ENCODE results near the gene INSYN1. TPM values are rescaled to one million over a fixed set of nuclear protein-coding genes. Genes with fewer than 3 reads are reported as not detected.

INSYN1 gene
- total RNA-seq, 3 donors from 2014 or later (not counting 1 experiment from before 2014, with no cell fraction given), result not detected

DNA sequence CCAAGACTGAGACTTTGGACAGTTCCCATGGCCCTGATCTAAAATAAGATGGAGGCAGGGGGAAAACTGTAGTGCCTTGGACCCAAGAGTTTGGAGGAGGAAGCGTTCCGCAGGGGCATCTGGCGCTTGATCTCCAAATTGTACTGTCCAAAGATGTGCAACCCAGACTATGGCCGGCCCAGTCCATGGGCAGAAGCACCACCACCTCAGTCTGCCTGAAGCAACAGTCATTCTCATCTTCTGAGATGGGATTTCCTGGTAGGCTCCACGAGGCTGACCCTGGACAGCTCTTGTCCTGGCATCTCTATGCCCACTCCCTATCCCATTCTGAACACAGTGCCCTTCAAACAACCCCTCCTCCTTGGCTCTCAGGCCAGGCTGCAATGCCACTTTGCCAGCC, 3.6 kb downstream of the INSYN1 start:
- Mint-ChIP-seq H3K4me1 (no peaks in the 10 kb centered on the region), H3K36me3 (no peaks in the 10 kb centered on the region), H3K9me3 (no peaks in the 10 kb centered on the region), H3K4me3 (no peak overlapping the region), H3K27me3 (ENCODE audit: low read depth in 2 of 2) (peaks cover 40 to 53% of the 10 kb centered on the region in 2 donors), H3K27ac (no peak overlapping the region)
- no peaks in the 10 kb centered on the region for H3K36me3 ChIP-seq (ENCODE audit: control insufficient read depth, insufficient read depth, low read length)
- peaks cover 7% of the 10 kb centered on the region for H3K27me3 ChIP-seq (ENCODE audit: control insufficient read depth, insufficient read depth, low read length)
- H3K4me3 ChIP-seq (ENCODE audit: low read length), result no peak overlapping the region
- 83% methylated on average over 5 of the region's 5 CpGs for WGBS (ENCODE audit: insufficient coverage)
- no peaks in the 10 kb centered on the region for H3K9me3 ChIP-seq (ENCODE audit: control insufficient read depth, insufficient read depth, low read length)
- no peak overlapping the region for H3K27ac ChIP-seq (ENCODE audit: low read length)
- ATAC-seq (no peak), DNase-seq (no peak)
- TF ChIP-seq CTCF (IDR thresholded peaks at IDR 0.05), result no peak
- no peaks in the 10 kb centered on the region for H3K4me1 ChIP-seq (ENCODE audit: control insufficient read depth, insufficient read depth, low read length)
- intact Hi-C loops (cut with micrococcal nuclease), result no loop called here

DNA sequence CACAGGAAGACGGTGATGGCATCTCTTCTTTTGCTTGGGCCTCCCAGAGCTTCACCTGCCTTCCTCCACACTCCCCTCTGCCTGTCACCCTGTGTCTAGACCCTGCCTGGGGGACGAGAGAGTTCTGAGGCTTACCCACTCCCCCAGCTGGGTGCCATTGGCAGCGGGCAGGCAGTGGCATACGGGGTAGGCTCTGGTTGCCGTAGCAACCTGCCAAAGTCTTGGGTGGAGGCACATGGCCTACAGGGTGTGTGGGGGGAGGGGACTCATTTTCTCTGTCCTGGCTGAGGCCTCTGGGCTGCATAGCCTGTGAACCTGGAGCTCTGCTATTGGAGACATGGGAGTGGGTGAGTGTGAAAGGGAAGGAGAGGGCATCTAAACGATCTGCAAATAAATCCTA, 4.4 kb downstream of the INSYN1 start:
- DNase-seq (no peak), ATAC-seq (no peak)
- 73% methylated on average over 6 of the region's 6 CpGs for WGBS (ENCODE audit: insufficient coverage)
- Mint-ChIP-seq H3K27me3 (ENCODE audit: low read depth in 2 of 2) (peaks cover 34 to 45% of the 10 kb centered on the region in 2 donors), H3K4me3 (no peak overlapping the region), H3K27ac (no peak overlapping the region), H3K9me3 (no peaks in the 10 kb centered on the region), H3K36me3 (no peaks in the 10 kb centered on the region), H3K4me1 (no peaks in the 10 kb centered on the region)
- H3K9me3 ChIP-seq (ENCODE audit: control insufficient read depth, insufficient read depth, low read length), result no peaks in the 10 kb centered on the region
- no peaks in the 10 kb centered on the region for H3K36me3 ChIP-seq (ENCODE audit: control insufficient read depth, insufficient read depth, low read length)
- H3K4me3 ChIP-seq (ENCODE audit: low read length), result no peak overlapping the region
- H3K27ac ChIP-seq (ENCODE audit: low read length), result no peak overlapping the region
- TF ChIP-seq CTCF (IDR thresholded peaks at IDR 0.05), result no peak
- intact Hi-C loops (cut with micrococcal nuclease), result no loop called here
- H3K27me3 ChIP-seq (ENCODE audit: control insufficient read depth, insufficient read depth, low read length), result peaks cover 7% of the 10 kb centered on the region
- H3K4me1 ChIP-seq (ENCODE audit: control insufficient read depth, insufficient read depth, low read length), result no peaks in the 10 kb centered on the region

DNA sequence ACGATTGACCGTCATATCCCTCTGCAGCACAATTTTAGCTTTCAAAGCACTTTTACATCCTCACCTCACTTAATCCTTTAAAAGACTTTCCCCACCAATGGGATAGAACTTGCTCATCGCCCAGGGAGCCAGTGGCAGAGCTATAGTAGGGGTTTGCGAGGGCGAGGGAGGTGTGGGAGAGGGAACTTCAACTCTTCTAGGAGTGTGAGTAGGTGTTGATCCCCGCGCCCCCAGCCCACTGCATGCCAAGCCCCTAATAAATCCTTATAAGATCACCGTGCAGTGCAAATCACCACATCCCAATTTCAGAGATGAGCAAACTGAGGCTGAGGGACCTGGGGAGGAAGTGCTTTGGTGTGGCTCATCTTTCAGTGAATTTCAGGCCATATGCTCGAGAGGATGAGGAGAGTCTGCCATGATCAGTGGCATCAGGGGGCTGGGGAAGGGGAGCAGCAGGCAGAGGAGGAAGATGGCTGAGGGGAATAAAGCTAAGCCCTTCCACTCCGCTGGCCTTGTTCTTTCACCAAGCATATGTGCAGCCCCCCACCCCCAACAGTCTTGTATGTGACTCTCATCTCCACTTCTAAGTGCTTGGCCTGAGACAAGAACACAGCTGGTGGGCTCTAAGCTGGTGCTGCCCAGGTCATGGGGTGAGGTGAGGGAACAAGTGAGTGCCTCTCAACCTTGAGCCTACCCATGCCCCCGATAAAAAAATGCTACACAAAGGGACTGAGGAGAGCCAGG, 5.1 kb downstream of the INSYN1 start:
- Histone ChIP-seq H3K27ac (ENCODE audit: low read length) (no peak overlapping the region), H3K4me1 (ENCODE audit: control insufficient read depth, insufficient read depth, low read length) (no peaks in the 10 kb centered on the region), H3K9me3 (ENCODE audit: control insufficient read depth, insufficient read depth, low read length) (no peaks in the 10 kb centered on the region), H3K4me3 (ENCODE audit: low read length) (no peak overlapping the region), H3K36me3 (ENCODE audit: control insufficient read depth, insufficient read depth, low read length) (no peaks in the 10 kb centered on the region), H3K27me3 (ENCODE audit: control insufficient read depth, insufficient read depth, low read length) (peaks cover 7% of the 10 kb centered on the region)
- Mint-ChIP-seq H3K36me3 (no peaks in the 10 kb centered on the region), H3K4me1 (no peaks in the 10 kb centered on the region), H3K27me3 (ENCODE audit: low read depth in 2 of 2) (peaks cover 30 to 42% of the 10 kb centered on the region in 2 donors), H3K9me3 (no peaks in the 10 kb centered on the region), H3K4me3 (no peak overlapping the region), H3K27ac (no peak overlapping the region)
- no peak for DNase-seq
- no peak for ATAC-seq
- TF ChIP-seq CTCF (IDR thresholded peaks at IDR 0.05), result no peak
- intact Hi-C loops (cut with micrococcal nuclease), result no loop called here
- 68% methylated on average over 2 of the region's 11 CpGs for WGBS (ENCODE audit: insufficient coverage)

GRCh38 chr15:73746883-73747282, 6.3 kb downstream of the INSYN1 start:
- H3K27me3 ChIP-seq (ENCODE audit: control insufficient read depth, insufficient read depth, low read length), result peaks cover 7% of the 10 kb centered on the region
- no peaks in the 10 kb centered on the region for H3K36me3 ChIP-seq (ENCODE audit: control insufficient read depth, insufficient read depth, low read length)
- no peaks in the 10 kb centered on the region for H3K9me3 ChIP-seq (ENCODE audit: control insufficient read depth, insufficient read depth, low read length)
- Mint-ChIP-seq H3K4me1 (no peaks in the 10 kb centered on the region), H3K27ac (no peak overlapping the region), H3K36me3 (no peaks in the 10 kb centered on the region), H3K9me3 (no peaks in the 10 kb centered on the region), H3K27me3 (ENCODE audit: low read depth in 2 of 2) (peaks cover 30 to 42% of the 10 kb centered on the region in 2 donors), H3K4me3 (no peak overlapping the region)
- 26% methylated on average over 7 of the region's 7 CpGs for WGBS (ENCODE audit: insufficient coverage)
- DNase-seq, result no peak
- no peaks in the 10 kb centered on the region for H3K4me1 ChIP-seq (ENCODE audit: control insufficient read depth, insufficient read depth, low read length)
- no peak overlapping the region for H3K27ac ChIP-seq (ENCODE audit: low read length)
- no peak for TF ChIP-seq CTCF (IDR thresholded peaks at IDR 0.05)
- intact Hi-C loops (cut with micrococcal nuclease), result no loop called here
- no peak for ATAC-seq
- H3K4me3 ChIP-seq (ENCODE audit: low read length), result no peak overlapping the region

Data from natural killer cell (primary cell).